Measurements from ENCODE around the gene ZNF124.

DNA sequence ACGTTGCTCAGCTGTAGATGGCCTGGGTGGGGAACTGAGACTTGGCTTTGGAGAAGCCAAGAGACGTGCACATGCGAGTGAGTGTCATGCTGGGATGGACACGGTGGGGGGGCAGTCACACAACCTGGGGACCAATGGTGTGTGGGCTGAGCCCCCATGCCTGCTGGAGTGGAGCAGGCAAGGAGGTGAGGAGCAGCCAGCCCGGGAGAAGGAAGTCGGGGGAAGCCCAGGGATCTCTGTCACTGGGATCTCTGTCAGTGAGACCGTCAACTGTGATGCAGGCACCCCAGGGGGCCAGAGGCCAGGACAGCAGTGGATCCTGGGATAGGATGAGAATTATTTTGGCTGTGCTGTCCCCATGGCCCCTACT is 56.7 kb downstream of the ZNF124 start:
- no peak for TF ChIP-seq SP1 (IDR thresholded peaks at IDR 0.05)
- TF ChIP-seq FOXK2 (IDR thresholded peaks at IDR 0.05), result no peak
- TF ChIP-seq BHLHE40 (IDR thresholded peaks at IDR 0.05; ENCODE audit: borderline replicate concordance), result no peak
- no peak for TF ChIP-seq HDGF (IDR thresholded peaks at IDR 0.05; ENCODE audit: borderline replicate concordance)
- TF ChIP-seq ZNF384 (IDR thresholded peaks at IDR 0.05), result no peak
